Left lung (tissue), 10 donors: ENCODE measurements around the gene KLRD1. TPM values are rescaled to one million over a fixed set of nuclear protein-coding genes. Genes with fewer than 3 reads are reported as not detected.

Source experiments
- ATAC-seq: fragments of 200-7000 bp; cut with Tn5 transposase; one replicate; pipeline ENCODE4 v1.9.1; 2020; ENCODE audit warnings: moderate library complexity
- DNase-seq, 4 donors: peaks; one replicate each; pipeline ENCODE4 v3.0.0-alpha.2; 2013 to 2020
- H3K27ac ChIP-seq, 2 donors: fragments of 200-600 bp; sonication (generic) in 1 of 2; one replicate each; pipeline versions ENCODE4 v1.5.0 to v1.8.0; 2020 to 2021
- H3K27me3 ChIP-seq, 2 donors: fragments of 200-600 bp; sonication (generic) in 1 of 2; one replicate each; pipeline versions ENCODE4 v1.5.0 to v1.8.0; 2020 to 2021
- H3K36me3 ChIP-seq, 2 donors: fragments of 200-600 bp; sonication (generic) in 1 of 2; one replicate each; pipeline versions ENCODE4 v1.5.0 to v1.8.0; 2020 to 2021
- H3K4me1 ChIP-seq, 2 donors: fragments of 200-600 bp; one replicate each; pipeline ENCODE4 v1.8.0; 2021
- H3K4me3 ChIP-seq, 2 donors: fragments of 200-600 bp; sonication (generic) in 1 of 2; one replicate each; pipeline versions ENCODE4 v1.5.0 to v1.8.0; 2020 to 2021; ENCODE audit warnings: mild to moderate bottlenecking in 1 of 2
- H3K9me3 ChIP-seq, 2 donors: fragments of 200-600 bp; sonication (generic) in 1 of 2; one replicate each; pipeline versions ENCODE4 v1.5.0 to v1.8.0; 2020 to 2021
- CTCF ChIP-seq, 2 donors: fragments of 200-600 bp; sonication (generic) in 1 of 2; IDR thresholded peaks; one replicate each; pipeline versions ENCODE4 v1.5.0 to v1.8.0; 2021; ENCODE audit warnings: antibody characterized with exemption in 2 of 2
- intact Hi-C, 2 donors: fragments of 100-400 bp; cut with DNase I; formaldehyde crosslinking; loops; one replicate each; pipeline versions ENCODE4 v1.11.2 to v1.14.2; 2022
- polyA plus RNA-seq, 6 donors: library from polyadenylated mRNA; unstranded; fragments of 120-200 nt; gene quantifications; one replicate each; pipeline ENCODE4 v1.2.1, GENCODE V29; 2013; ENCODE audit not compliant: insufficient read length in 6 of 6
- total RNA-seq, 2 donors: library from RNA; stranded (reverse); fragmentation: NEBNext Ultra II Directional; extraction: Animal tissue kit (Norgen Biotek cat#: 25700); gene quantifications; one replicate each; pipeline ENCODE4 v1.2.1, GENCODE V29; 2021
- donor health status: DM: no; HTN: yes; CAD: no.
- donor health status: DM: no; HTN: no; CAD: no.

The KLRD1 gene
- total and polyA plus RNA-seq, 8 donors = 0.53 to 9.0 (median 1.9) TPM

DNA sequence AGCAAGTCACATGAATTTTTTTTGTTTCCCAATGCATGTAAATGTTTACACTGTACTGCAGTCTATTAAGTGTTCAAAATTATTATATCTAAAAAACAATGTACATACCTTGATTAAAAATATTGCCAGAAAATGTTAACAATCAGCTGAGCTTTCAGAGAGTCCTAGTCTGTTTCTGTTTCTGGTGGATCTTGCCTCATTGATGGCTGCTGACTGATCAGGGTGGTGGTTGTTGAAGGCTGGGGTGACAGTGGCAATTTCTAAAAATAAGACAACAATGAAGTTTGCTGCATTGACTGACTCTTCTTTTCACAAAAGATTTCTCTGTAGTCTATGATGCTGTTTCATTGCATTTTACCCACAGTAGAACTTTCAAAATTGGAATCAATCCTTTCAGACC lies 16.6 kb upstream of the KLRD1 start:
- TF ChIP-seq CTCF (IDR thresholded peaks at IDR 0.05) = no peak

DNA sequence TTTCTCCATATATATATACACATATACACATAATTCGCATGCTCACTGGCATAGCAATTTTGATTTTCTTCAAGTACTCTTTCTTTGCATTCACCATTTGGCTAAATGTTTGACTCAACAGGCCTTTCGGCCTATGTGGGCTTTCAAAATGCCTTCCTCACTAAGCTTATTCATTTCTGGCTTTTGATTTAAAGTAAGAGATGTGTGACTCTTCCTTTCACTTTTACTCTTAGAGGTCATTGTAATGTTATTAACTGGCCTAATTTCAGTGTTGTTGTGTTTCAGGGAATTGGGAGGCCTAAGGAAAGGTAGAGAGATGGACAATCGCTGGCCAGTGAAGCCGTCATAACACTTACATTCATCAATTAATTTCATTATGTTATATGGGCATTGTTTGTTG lies 14.5 kb upstream of the KLRD1 start:
- Histone ChIP-seq H3K27me3 (no peaks in the 10 kb centered on the region), H3K36me3 (no peaks in the 10 kb centered on the region), H3K4me3 (no peak overlapping the region), H3K27ac (no peak overlapping the region), H3K4me1 (no peaks in the 10 kb centered on the region), H3K9me3 (no peaks in the 10 kb centered on the region)
- no peak for TF ChIP-seq CTCF (IDR thresholded peaks at IDR 0.05)
- ATAC-seq = no peak
- intact Hi-C loops = no loop called here
- DNase-seq = no peak

More for the DNA sequence above, 16.6 kb upstream of the KLRD1 start:
- no peak for DNase-seq
- intact Hi-C loops = no loop called here
- Histone ChIP-seq H3K36me3 (no peaks in the 10 kb centered on the region), H3K9me3 (no peaks in the 10 kb centered on the region), H3K27me3 (no peaks in the 10 kb centered on the region), H3K4me1 (no peaks in the 10 kb centered on the region), H3K4me3 (no peak overlapping the region), H3K27ac (no peak overlapping the region)
- no peak for ATAC-seq

DNA sequence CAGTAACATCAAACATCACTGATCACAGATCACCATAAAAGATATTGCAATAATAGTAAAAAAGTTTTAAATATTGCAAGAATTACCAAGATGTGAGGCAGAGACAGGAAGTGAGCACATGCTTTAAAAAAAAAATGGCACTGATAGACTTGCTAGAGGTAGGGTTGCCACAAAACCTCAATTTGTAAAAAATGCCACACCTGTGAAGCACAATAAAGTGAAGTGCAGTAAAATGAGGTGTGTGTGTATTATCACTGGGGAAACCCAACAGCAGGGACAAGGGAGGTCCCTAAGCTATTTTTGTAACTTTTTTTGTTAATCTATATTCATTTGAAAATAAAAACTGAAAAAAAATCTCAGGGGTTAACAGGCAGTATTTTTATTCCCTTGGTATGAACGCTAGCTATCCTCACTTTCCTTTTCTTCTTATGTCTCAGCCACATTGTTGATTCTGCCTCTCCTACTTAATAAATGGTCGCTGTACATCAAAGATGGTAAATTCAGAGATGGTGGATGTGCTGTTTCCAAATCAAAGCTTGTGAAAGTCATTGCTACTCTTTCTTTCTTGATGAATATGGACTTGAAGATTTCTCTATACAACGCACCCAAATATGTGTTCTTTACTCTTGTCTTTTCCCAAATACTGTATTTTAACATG lies 14.0 kb upstream of the KLRD1 start:
- Histone ChIP-seq H3K27me3 (no peaks in the 10 kb centered on the region), H3K4me1 (no peaks in the 10 kb centered on the region), H3K27ac (no peak overlapping the region), H3K4me3 (no peak overlapping the region), H3K9me3 (no peaks in the 10 kb centered on the region), H3K36me3 (no peaks in the 10 kb centered on the region)
- no peak for TF ChIP-seq CTCF (IDR thresholded peaks at IDR 0.05)
- ATAC-seq (no peak), DNase-seq (no peak)
- intact Hi-C loops = no loop called here

GRCh38 chr12:10301103-10301502 lies 6.6 kb upstream of the KLRD1 start:
- H3K36me3 ChIP-seq = no peaks in the 10 kb centered on the region
- intact Hi-C loops = no loop called here
- DNase-seq = no peak
- TF ChIP-seq CTCF (IDR thresholded peaks at IDR 0.05) = no peak
- no peaks in the 10 kb centered on the region for H3K27me3 ChIP-seq
- H3K4me3 ChIP-seq = no peak overlapping the region
- ATAC-seq = no peak
- no peaks in the 10 kb centered on the region for H3K4me1 ChIP-seq
- H3K27ac ChIP-seq = no peak overlapping the region
- H3K9me3 ChIP-seq = peaks cover 0 to 3% of the 10 kb centered on the region in 2 donors

DNA sequence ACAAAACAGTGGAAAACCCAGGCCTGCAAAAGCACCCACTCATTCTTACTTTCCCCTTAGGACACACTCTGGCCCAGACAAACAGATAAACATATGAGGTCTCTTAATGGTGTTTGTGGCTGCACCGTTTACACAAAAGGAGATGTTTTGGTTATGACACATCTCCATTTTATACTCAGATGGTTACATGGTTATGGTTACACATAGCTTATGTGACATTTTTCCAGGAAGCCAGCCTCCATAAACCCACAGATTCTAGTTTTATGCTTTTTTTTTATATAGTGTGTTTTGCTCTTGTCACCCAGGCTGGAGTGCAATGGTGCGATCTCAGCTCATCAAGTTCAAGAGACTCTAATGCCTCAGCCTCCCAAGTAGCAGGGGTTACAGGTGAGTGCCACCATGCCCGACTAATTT lies 3.5 kb upstream of the KLRD1 start:
- intact Hi-C loops = no loop called here
- H3K9me3 ChIP-seq = peaks cover 0 to 3% of the 10 kb centered on the region in 2 donors
- H3K36me3 ChIP-seq = no peaks in the 10 kb centered on the region
- TF ChIP-seq CTCF (IDR thresholded peaks at IDR 0.05) = no peak
- H3K27me3 ChIP-seq = no peaks in the 10 kb centered on the region
- no peak overlapping the region for H3K4me3 ChIP-seq
- no peak for DNase-seq
- peak; percentile 34 for ATAC-seq
- no peaks in the 10 kb centered on the region for H3K4me1 ChIP-seq
- no peak overlapping the region for H3K27ac ChIP-seq
